IPS-11a (cell line): ENCODE results near the gene GCM1.

Experiments
- H3K4me3 ChIP-seq: one replicate; pipeline ENCODE4 v1.5.1; 2013; ENCODE audit warnings: low read depth, low read length, control low read depth

GCM1 gene

DNA sequence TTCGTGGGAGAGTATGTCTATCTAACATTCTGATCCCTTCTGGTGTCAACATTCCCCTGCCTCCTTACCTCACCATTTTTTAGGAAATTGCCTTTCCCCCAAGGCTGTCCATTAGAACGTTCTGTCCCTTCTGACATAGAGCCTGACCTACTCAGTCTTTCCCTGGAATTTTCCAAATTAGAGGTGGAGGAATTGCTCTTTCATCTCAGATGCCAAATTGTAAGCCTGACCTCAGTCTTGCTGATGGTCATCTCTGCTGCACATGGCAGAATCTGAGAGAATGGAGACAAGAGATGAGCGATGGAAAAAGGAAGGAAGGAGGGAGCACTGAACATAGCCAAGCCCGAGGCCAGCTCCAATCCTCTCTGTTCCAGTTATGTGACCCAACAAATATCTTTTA lies 5.4 kb upstream of the GCM1 start:
- no peak overlapping the region for H3K4me3 ChIP-seq

DNA sequence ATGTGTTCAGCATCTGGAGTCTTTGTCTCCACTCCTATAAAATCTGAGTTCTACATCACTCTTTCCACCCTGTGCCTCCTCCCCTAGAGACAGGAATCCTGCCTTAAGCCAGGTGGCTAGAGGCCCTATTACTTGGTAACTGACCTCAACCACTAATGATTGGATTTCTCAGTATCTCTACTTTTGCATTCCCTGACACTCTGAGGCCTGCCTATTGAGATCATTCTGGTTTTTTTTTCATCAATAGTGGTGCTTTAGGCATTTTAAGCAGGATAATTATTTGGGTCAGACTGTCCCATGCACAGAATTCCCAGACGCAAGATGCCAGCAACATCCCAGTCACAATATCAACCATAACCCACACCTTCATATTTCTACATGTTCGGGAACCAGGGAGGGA lies 3.9 kb upstream of the GCM1 start:
- no peak overlapping the region for H3K4me3 ChIP-seq

DNA sequence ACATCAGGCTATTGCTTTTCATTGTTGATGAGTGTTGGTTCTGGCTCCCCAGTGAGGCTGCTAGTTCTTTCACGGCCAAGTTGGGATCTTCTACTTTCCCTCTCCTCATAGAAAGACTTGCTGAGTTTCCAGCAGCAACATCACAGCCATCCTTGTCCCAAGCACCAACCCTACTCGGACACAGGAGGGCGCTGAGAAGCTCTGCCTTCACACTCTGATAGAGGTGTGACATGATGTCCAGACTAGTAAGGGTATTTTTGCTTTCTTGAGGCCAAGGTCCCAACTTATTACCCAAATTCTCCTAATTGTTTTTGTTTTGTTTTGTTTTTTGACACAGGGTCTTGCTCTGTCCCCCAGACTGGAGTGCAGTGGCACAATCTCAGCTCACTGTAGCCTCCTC lies 3.0 kb upstream of the GCM1 start:
- H3K4me3 ChIP-seq: no peak overlapping the region

DNA sequence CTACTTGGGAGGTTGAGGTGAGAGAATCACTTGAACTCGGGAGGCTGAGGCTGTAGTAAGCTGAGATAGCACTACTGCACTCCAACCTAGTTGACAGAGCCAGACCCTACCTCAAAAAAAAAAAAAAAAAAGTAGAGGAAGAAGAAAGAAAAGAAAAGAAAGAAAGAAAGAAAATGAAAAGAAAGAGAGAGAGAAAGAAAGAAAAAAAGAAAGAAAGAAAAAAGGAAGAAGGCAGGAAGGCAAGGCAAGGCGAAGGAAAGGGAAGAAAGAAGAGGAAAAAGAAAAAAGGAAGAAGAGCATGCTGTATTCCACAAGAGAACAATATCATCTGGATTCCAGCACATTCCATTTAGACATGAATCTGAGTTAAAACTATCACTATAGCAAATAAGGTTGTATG lies 3.8 kb downstream of the GCM1 start:
- no peak overlapping the region for H3K4me3 ChIP-seq

DNA sequence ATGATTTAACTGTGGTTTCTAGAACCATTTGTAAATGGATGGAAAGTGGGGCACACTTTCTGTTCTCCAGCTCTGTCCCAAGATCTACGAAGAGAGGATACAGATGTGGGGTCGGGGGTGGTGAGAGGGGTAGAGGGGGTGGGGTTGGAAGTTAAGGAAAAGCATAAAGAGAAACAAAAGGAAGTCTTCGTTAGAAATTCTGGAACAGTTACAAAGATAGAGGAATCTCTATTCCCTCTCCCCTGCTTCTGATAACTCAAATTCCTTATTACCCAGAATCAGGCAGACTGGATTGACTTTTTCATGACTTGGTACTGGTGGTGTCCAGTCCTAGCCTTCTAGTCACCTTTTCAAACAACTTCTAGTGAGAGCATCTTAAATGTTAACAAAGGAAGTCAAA lies 4.9 kb downstream of the GCM1 start:
- H3K4me3 ChIP-seq: no peak overlapping the region

DNA sequence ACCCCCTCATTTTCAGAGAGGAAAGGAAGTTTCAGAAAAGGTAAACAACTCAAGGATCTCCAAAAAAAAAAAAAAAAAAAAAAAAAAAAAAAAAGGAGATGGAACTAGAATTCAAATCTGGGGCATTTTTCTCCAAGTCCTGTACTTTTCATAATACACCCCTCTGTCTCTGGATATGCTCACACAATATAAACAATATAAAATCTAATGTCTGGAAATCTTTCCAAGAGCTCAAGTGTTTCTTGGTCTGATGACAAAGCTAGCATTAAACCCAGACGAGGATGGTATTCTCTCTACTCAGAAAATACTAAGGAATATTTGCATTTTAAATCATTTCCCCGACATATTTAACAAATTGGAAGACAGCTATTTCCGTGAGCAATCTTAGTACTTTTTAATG lies 5.8 kb downstream of the GCM1 start:
- H3K4me3 ChIP-seq: no peak overlapping the region

DNA sequence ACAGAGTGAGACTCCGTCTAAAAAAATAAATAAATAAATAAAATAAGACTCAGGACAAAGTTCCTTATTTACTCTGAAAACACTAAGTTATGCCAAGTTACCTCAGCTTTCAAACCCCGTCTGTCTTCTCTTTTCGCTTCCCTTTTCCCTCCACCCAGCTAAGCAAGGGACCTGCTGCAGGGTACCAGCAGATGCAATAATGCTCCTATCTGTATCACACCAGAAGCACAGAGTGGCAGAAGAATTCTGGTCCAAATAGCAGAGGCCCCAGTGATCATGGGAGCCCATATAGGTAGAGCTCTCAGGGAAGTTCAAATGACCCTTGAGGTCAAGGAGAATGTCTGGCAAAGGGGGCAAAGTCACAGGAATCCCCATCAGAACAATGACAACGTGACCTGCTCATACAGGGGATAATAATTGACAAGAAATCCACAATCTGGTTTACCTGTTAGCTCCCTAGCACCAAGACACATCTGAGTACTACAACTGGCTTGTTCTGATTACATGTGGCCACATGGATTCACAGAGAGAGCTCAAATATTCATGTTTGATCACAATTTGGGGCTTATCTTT lies 8.7 kb downstream of the GCM1 start:
- no peak overlapping the region for H3K4me3 ChIP-seq

DNA sequence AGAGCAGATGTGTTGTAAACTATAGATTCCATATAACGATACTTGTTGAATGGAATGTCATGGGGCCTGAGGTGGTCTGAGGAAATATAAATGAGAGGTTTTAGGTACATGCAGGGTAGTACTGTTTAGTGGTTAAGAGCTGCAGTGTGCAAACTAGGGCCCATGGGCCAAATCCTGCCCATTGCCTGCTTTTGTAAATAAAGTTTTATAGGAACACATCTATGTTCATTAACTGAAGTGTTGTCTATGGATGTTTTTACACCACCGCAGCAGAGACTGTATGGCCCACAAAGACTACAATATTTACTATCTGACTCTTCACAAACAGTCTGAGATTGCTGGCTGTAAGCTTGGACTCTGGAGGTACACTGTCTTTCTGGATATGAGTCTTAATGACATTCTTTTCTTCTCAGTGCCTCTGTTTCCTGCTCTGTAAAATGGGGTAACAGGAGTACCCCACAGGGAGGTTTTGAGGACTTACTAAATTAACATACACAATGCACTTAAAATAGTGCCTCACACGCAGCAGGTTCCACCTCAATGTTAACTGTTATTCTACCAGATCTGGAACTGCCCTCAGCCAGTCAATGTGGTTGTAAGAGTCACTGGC lies 12.5 kb downstream of the GCM1 start:
- no peak overlapping the region for H3K4me3 ChIP-seq

DNA sequence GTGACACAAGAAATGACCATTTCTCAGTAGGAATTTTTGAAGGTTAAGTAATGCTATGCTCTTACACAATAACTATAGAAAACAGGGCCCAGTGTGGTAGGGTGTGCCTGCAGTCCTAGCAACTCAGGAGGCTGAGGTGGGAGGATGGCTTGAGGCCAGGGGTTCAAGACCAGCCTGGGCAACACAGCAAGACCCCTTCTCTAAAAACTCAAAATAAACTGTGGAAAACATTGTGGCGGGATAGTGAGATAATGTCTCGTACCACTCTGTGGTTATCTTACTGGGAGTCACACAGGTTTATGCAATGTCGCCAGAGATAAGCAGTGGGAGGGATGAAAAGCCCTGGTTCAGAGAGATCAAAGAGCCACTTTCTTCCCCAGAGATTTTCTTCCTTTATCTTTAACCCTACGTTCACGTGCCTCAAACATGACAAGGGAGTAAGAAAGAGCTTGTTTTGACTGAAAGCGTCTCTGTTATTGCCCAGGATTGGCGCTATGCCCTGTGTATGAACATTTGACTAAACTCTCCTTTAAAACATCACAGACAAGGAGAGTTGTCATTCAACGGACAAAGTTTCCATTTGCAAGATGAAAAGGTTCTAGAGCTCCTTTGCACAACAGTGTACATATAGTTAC lies 13.9 kb downstream of the GCM1 start:
- no peak overlapping the region for H3K4me3 ChIP-seq

DNA sequence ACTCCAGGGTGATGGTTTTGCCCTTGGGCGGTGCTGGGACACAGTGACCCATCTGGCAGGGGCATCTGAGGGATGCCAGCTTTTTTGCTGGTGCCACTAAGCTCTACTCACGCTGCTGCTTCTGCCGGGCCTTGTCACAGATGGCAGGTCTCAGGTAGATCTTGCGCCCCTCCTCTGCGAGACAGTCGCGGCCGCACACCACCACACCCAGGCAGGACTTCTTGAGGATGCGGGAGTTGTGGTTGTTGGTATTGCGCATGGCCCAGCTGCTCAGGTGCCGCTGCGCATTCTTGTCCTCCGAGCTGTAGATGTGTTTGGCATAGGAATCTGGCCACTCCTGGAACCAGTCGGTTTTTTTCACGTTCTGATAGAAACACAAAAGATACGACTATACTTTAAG lies 14.7 kb downstream of the GCM1 start:
- H3K4me3 ChIP-seq: no peak overlapping the region

DNA sequence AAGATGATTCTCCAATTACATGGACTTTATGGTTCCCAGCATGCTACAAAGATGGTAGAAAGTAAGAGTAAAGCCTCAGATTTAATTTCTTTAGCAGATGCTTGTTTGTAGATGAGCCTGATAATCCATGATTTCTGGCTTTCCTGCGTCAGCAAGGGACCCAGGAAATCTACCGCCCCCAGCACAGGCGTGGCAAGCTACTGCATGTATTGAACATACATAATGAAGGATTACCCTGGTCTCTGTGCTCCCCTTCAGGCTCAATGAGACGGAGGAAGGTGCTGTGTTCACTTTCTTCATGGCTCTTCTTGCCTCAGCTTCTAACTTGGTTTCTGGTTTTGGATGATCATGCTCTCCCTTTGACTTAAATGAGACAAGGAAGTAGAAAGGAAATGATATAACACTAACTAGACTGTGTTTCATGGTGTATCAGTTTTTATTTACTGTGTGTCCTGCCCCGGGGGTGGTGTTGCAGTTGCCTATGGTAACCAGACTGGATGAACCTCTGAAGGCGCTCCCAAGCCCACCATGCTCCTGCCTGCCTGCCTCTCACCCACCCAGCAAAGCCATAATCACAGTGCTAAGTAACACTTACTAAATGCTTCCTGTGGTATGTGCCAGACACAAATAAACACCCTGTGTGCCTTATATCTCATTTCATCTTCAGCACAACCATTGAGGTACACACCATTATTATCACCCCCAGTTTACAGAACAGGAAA lies 17.9 kb downstream of the GCM1 start:
- no peak overlapping the region for H3K4me3 ChIP-seq

DNA sequence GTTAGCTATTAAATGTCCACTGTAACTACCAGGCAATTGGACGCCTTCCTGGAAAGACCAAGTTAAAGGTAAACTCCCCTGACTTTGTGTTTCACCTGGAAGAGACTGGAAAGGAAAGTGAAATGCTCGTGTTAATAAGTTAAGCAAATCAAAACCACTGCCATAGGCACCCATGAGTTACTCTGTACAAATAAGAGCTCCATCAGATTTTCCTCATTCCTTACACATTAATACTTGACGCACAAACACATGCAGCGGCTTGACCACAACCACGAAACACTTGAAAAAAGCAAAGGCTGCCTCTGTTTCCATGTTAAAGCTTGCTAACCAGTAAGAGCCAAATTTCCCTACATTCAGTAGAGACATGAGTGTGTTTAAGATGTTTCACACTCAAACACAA lies 19.8 kb downstream of the GCM1 start:
- no peak overlapping the region for H3K4me3 ChIP-seq

DNA sequence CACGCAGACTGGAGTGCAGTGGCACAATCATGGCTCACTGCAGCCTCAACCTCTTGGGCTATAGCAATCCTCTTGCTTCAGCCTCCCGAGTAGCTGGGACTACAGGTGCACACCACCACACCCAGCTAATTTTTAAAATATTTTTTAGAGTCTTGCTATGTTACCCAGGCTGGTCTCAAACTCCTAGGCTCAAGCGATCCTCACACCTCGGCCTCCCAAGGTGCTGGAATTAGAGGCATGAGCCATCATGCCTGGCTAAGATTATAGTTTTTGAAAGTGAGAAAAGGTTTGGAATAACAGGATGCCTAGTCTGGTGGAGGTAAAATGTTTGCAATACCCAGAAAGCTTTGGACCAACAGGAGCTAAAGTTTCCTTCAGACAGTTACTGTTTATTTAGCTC lies 23.4 kb downstream of the GCM1 start:
- no peak overlapping the region for H3K4me3 ChIP-seq

DNA sequence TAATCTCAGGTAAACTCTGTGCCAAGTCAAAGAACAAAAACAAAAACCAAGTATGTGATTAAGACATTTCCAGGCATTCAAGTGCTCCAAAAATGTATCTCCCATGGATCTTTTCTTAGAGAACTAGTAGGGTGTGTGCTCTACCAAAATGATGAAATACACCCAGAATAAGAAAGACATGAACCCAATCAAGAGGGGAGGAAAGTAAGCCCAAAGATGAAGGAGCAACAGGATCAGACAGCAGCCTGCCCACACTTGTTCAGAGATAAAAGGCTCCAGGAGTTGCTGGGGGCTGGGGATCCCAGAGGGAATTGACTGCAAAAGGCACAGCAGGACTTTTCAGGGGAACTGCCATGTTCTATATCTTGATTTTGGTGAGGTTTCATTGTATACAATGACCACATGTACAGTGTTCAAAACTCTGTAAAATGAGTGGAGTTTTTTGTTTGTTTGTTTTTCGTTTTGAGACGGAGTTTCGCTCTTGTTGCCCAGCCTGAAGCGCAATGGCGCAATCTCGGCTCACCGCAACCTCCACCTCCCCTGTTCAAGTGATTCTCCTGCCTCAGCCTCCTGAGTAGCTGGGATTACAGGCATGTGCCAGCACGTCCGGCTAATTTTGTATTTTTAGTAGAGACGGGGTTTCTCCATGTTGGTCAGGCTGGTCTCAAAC lies 24.4 kb downstream of the GCM1 start:
- H3K4me3 ChIP-seq: no peak overlapping the region

DNA sequence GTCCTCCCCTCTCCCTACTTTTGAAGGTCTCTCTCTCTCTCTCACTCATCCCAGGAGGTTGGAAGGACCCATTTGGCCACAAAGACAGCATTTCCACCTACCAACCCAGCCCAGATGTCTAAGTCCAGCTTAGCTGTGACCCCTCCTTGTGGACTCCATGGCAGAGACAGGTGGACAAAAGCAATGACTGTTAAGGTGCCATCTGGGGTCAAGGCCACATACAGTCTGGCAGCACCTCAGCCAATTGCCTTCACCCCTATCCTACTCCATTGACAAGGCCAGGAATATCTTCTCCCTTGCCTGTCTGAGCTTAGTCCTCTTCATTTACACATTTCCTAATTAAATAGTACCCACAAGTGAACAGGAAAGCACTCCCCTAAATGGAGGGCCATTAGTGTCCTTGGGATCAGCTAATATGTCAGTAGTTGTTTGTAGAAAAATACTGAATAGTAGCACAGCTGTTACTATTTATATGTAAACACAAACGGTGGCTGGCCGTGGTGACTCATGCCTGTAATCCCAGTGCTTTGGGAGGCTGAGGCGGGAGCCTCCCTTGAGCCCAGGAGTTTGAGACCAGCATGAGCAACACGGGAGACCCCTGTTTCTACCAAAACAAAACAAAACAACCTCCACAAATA lies 28.8 kb downstream of the GCM1 start:
- no peak overlapping the region for H3K4me3 ChIP-seq

DNA sequence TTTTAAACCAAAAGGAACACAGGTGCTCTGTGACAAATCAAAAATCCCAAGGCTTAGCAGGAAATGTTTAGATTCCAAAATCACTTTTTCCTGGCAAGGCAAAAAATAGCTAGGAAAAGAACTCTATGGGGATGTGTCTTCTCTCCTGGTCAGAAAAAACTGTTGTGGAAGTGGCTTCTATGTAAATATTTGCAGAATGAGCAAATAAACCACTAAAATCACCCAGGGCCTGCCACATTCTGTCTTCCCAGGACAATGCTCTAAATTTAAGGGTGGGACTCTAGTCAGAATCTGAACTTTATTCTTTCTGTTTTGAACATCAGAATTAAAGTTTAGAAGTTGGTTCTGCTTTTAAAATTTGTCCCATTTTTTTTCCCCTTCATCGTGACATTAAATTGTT lies 29.3 kb downstream of the GCM1 start:
- no peak overlapping the region for H3K4me3 ChIP-seq

DNA sequence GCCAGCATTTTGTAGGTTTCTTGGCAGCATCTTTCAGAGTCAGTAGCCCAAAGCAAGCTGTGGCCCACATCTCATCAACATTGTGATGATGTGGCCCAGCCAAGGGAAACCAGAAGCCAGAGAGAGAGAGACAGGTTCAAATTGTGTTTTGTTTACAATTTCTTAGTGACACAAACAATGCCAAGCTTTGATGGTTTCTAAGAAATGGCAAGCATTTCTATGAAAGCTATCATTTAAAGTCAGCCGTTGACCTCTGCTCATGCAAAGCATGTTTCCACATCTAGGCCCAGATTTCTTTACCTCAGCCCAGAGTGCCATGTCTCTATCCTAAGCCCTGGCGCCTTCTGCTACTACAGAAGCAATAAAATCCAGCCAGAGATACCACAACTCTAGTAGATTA lies 32.9 kb downstream of the GCM1 start:
- H3K4me3 ChIP-seq: no peak overlapping the region

DNA sequence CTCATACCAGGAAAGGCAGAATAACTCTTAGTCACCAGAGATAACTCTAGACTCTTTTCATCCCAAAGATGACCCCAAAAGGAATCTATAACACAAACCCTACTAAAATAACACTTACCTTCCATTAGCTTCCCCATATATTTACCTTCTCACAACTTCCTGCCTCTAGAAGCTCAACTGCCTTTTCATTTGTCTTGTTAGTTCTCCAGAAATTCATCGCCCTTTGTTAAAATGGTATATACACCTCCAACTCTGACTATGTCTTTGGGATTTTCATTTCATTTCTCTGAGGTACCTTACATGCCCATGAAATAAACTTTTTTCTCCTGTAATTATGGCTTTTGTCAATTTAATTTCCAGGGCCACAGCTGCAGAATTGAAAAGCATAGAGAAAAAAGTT lies 33.5 kb downstream of the GCM1 start:
- H3K4me3 ChIP-seq: no peak overlapping the region

DNA sequence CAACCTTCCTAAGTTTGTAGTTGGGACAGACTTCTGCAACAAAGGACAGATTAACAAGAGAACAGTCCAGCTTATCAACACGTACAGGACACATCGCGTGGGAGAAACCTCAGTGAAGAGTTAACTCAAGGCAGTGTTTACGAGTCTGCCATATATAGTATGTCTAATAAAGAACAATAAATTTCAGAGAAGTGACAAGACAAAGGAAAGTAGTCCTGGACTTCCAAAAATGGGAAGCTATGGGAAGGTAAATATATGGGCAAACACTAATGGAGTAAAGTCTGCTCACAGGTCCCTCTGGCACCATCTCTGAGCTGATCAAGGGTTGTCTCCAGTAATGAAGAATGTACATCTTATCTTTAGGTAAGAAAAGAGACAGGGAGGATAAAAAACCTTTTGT lies 34.9 kb downstream of the GCM1 start:
- H3K4me3 ChIP-seq: no peak overlapping the region

DNA sequence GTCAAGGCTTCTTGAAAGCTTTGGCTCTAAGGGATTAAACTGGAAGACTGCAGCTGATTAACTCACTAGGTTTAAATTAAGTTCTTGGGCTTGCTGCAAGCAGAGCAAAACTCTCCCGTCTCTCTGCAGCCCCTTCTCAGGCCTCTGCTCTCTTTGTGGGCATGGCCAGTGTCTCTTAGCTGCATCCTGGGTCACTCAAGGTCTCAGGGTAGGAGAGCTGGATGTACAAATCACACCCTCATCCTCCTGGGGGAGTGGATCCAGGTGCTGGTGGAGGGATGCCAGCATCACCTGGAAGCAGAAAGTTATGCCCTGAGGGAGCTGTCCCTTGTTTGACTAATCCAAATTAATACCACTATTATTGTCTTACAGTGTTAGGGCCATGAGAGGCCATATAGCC lies 35.8 kb downstream of the GCM1 start:
- no peak overlapping the region for H3K4me3 ChIP-seq

DNA sequence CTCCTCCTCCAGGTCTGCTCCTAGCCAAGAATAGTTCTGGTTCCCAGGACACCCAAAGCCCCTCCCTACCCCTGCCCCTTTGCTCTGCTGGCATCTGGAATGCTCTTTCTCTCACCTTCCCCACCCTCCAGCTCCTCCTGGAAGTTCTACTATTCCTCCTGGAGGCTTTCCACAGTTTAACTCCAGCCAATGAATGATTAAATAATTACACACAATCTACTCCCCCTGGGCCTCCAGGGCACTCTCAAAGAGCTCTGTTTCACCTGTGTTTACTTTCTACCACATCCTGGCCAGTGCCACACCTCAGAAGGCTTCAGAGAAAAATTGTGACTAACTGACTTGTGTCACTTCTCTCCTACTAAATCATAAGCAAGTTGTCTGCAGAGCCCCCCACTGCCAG lies 36.2 kb downstream of the GCM1 start:
- no peak overlapping the region for H3K4me3 ChIP-seq
